H1 (cell line): ENCODE data around the gene ADAMTS17.

Experiments
- CREB1 ChIP-seq: IDR thresholded peaks from 2 replicates; pipeline ENCODE4 v1.6.1; 2012; ENCODE audit warnings: inconsistent platforms
- EGR1 ChIP-seq: IDR thresholded peaks from 2 replicates; pipeline ENCODE4 v1.6.1; 2011; ENCODE audit warnings: low read depth, low read length, borderline replicate concordance
- EZH2 ChIP-seq: fragments of 200-600 bp; sonication (generic); IDR thresholded peaks from 2 replicates; pipeline ENCODE4 v1.7.1; 2012; ENCODE audit warnings: low read depth, mild to moderate bottlenecking, moderate library complexity, low read length, inconsistent platforms; ENCODE audit not compliant: severe bottlenecking
- POLR2A ChIP-seq, 2 experiments: IDR thresholded peaks; 1 replicate in 1 of 2; 2 replicates in 1 of 2; pipeline ENCODE4 v1.6.1; 2011; ENCODE audit warnings: low read depth in 2 of 2, low read length in 2 of 2, mild to moderate bottlenecking in 2 of 2; ENCODE audit errors: control extremely low read depth in 1 of 2
- POLR2AphosphoS5 ChIP-seq: IDR thresholded peaks from 2 replicates; pipeline ENCODE4 v1.6.1; 2011; ENCODE audit warnings: low read depth, low read length
- RAD21 ChIP-seq, 2 experiments: IDR thresholded peaks in 1 of 2; conservative IDR thresholded peaks in 1 of 2; 2 replicates each; pipeline ENCODE4 v1.6.1; 2011; ENCODE audit warnings: low read depth in 2 of 2, low read length in 2 of 2, improper control_type of control experiment in 1 of 2, inconsistent platforms in 1 of 2, mild to moderate bottlenecking in 1 of 2, moderate library complexity in 1 of 2
- RNF2 ChIP-seq: fragments of 200-900, 300-1000 bp; sonication (generic); IDR thresholded peaks from 2 replicates; pipeline ENCODE4 v1.7.1; 2016; ENCODE audit warnings: borderline replicate concordance, low read depth, mild to moderate bottlenecking, antibody characterized with exemption, low read length; ENCODE audit not compliant: poor library complexity, severe bottlenecking; ENCODE audit errors: missing control alignments
- TEAD4 ChIP-seq: IDR thresholded peaks from 2 replicates; pipeline ENCODE4 v1.6.1; 2012; ENCODE audit warnings: low read depth, low read length, inconsistent platforms, mixed read lengths
- TF ChIP-seq, protein P1 (sequence below), 3 experiments: IDR thresholded peaks; 1 replicate in 2 of 3; 2 replicates in 1 of 3; pipeline versions ENCODE4 v1.5.1 to v1.6.1; 2011; ENCODE audit warnings: low read length in 3 of 3, mild to moderate bottlenecking in 3 of 3, inconsistent platforms in 2 of 3, low read depth in 1 of 3, moderate library complexity in 1 of 3; ENCODE audit not compliant: insufficient read depth in 1 of 3; ENCODE audit errors: control extremely low read depth in 1 of 3
- TF ChIP-seq, protein P2 (sequence below): IDR thresholded peaks from 2 replicates; pipeline ENCODE4 v1.6.1; 2011; ENCODE audit warnings: low read depth, mild to moderate bottlenecking, low read length; ENCODE audit not compliant: insufficient read depth
- TF ChIP-seq, protein P3 (sequence below): IDR thresholded peaks from 2 replicates; pipeline ENCODE4 v1.6.1; 2011; ENCODE audit warnings: low read length, improper control_type of control experiment
- TF ChIP-seq, protein P4 (sequence below): fragments of 300-600 bp; sonication (generic); IDR thresholded peaks from 2 replicates; pipeline ENCODE4 v1.7.1; 2012; ENCODE audit warnings: low read length, moderate library complexity, mild to moderate bottlenecking, inconsistent platforms; ENCODE audit not compliant: insufficient replicate concordance

DNA sequence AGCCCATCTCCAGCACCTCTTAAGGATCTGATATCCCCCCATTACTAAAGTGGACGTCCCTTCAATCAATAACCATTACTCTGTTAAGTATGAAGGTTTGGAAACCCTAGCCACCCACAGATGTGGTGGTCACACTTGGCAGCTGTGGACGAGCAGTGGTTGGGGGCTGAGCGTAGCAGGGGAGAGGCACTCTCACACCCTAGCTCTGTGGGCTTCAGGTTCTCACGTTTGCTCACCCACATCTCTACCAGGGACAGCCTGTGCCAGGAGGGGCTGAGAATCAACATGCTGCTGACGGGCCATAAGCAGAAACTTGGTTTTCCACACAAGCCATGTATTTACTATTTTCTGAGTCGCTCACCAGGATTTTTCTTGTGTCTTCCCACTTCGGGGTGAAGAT lies 287.2 kb downstream of the ADAMTS17 start:
- TF ChIP-seq EGR1 (no peak), POLR2A (IDR thresholded peaks at IDR 0.05; ENCODE audit: control extremely low read depth in 1 of 2, low read depth in 2 of 2, low read length in 2 of 2) (no peak), EZH2 (no peak), TEAD4 (no peak), POLR2AphosphoS5 (no peak), RAD21 (IDR thresholded peaks at IDR 0.05 in 1 of 2, conservative IDR thresholded peaks at IDR 0.05 in 1 of 2; ENCODE audit: low read depth in 2 of 2, low read length in 2 of 2) (no peak), RNF2 (no peak), CREB1 (no peak)
- TF ChIP-seq, protein P1, sequence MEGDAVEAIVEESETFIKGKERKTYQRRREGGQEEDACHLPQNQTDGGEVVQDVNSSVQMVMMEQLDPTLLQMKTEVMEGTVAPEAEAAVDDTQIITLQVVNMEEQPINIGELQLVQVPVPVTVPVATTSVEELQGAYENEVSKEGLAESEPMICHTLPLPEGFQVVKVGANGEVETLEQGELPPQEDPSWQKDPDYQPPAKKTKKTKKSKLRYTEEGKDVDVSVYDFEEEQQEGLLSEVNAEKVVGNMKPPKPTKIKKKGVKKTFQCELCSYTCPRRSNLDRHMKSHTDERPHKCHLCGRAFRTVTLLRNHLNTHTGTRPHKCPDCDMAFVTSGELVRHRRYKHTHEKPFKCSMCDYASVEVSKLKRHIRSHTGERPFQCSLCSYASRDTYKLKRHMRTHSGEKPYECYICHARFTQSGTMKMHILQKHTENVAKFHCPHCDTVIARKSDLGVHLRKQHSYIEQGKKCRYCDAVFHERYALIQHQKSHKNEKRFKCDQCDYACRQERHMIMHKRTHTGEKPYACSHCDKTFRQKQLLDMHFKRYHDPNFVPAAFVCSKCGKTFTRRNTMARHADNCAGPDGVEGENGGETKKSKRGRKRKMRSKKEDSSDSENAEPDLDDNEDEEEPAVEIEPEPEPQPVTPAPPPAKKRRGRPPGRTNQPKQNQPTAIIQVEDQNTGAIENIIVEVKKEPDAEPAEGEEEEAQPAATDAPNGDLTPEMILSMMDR (IDR thresholded peaks at IDR 0.05; ENCODE audit: control extremely low read depth in 1 of 3, insufficient read depth in 1 of 3, low read depth in 1 of 3, low read length in 3 of 3) = no peak
- TF ChIP-seq, protein P2, sequence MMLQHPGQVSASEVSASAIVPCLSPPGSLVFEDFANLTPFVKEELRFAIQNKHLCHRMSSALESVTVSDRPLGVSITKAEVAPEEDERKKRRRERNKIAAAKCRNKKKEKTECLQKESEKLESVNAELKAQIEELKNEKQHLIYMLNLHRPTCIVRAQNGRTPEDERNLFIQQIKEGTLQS = no peak
- TF ChIP-seq, protein P3, sequence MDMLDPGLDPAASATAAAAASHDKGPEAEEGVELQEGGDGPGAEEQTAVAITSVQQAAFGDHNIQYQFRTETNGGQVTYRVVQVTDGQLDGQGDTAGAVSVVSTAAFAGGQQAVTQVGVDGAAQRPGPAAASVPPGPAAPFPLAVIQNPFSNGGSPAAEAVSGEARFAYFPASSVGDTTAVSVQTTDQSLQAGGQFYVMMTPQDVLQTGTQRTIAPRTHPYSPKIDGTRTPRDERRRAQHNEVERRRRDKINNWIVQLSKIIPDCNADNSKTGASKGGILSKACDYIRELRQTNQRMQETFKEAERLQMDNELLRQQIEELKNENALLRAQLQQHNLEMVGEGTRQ = no peak
- TF ChIP-seq, protein P4, sequence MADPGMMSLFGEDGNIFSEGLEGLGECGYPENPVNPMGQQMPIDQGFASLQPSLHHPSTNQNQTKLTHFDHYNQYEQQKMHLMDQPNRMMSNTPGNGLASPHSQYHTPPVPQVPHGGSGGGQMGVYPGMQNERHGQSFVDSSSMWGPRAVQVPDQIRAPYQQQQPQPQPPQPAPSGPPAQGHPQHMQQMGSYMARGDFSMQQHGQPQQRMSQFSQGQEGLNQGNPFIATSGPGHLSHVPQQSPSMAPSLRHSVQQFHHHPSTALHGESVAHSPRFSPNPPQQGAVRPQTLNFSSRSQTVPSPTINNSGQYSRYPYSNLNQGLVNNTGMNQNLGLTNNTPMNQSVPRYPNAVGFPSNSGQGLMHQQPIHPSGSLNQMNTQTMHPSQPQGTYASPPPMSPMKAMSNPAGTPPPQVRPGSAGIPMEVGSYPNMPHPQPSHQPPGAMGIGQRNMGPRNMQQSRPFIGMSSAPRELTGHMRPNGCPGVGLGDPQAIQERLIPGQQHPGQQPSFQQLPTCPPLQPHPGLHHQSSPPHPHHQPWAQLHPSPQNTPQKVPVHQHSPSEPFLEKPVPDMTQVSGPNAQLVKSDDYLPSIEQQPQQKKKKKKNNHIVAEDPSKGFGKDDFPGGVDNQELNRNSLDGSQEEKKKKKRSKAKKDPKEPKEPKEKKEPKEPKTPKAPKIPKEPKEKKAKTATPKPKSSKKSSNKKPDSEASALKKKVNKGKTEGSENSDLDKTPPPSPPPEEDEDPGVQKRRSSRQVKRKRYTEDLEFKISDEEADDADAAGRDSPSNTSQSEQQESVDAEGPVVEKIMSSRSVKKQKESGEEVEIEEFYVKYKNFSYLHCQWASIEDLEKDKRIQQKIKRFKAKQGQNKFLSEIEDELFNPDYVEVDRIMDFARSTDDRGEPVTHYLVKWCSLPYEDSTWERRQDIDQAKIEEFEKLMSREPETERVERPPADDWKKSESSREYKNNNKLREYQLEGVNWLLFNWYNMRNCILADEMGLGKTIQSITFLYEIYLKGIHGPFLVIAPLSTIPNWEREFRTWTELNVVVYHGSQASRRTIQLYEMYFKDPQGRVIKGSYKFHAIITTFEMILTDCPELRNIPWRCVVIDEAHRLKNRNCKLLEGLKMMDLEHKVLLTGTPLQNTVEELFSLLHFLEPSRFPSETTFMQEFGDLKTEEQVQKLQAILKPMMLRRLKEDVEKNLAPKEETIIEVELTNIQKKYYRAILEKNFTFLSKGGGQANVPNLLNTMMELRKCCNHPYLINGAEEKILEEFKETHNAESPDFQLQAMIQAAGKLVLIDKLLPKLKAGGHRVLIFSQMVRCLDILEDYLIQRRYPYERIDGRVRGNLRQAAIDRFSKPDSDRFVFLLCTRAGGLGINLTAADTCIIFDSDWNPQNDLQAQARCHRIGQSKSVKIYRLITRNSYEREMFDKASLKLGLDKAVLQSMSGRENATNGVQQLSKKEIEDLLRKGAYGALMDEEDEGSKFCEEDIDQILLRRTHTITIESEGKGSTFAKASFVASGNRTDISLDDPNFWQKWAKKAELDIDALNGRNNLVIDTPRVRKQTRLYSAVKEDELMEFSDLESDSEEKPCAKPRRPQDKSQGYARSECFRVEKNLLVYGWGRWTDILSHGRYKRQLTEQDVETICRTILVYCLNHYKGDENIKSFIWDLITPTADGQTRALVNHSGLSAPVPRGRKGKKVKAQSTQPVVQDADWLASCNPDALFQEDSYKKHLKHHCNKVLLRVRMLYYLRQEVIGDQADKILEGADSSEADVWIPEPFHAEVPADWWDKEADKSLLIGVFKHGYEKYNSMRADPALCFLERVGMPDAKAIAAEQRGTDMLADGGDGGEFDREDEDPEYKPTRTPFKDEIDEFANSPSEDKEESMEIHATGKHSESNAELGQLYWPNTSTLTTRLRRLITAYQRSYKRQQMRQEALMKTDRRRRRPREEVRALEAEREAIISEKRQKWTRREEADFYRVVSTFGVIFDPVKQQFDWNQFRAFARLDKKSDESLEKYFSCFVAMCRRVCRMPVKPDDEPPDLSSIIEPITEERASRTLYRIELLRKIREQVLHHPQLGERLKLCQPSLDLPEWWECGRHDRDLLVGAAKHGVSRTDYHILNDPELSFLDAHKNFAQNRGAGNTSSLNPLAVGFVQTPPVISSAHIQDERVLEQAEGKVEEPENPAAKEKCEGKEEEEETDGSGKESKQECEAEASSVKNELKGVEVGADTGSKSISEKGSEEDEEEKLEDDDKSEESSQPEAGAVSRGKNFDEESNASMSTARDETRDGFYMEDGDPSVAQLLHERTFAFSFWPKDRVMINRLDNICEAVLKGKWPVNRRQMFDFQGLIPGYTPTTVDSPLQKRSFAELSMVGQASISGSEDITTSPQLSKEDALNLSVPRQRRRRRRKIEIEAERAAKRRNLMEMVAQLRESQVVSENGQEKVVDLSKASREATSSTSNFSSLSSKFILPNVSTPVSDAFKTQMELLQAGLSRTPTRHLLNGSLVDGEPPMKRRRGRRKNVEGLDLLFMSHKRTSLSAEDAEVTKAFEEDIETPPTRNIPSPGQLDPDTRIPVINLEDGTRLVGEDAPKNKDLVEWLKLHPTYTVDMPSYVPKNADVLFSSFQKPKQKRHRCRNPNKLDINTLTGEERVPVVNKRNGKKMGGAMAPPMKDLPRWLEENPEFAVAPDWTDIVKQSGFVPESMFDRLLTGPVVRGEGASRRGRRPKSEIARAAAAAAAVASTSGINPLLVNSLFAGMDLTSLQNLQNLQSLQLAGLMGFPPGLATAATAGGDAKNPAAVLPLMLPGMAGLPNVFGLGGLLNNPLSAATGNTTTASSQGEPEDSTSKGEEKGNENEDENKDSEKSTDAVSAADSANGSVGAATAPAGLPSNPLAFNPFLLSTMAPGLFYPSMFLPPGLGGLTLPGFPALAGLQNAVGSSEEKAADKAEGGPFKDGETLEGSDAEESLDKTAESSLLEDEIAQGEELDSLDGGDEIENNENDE = no peak
